Neural crest cell (in vitro differentiated cells): ENCODE measurements around the gene RPL37A. TPM values are rescaled to one million over a fixed set of nuclear protein-coding genes. Genes with fewer than 3 reads are reported as not detected.

ENCODE experiments used
- total RNA-seq: library from RNA; stranded (reverse); gene quantifications from 2 replicates; pipeline ENCODE4 v1.2.1, GENCODE V29; 2021

RPL37A gene
- total RNA-seq, 1 donor from 2014 or later = 3,339 TPM

Other genes with a start within 250 kb of the RPL37A start
- 0.86 and 1.2 TPM in 2 replicates for gene MARCHF4, start 126.4 kb upstream of the RPL37A start, total RNA-seq
- gene SMARCAL1, start 86.4 kb upstream of the RPL37A start, total RNA-seq = 30.5 and 30.6 TPM in 2 replicates
- 365 and 366 TPM in 2 replicates for gene IGFBP2, start 134.6 kb downstream of the RPL37A start, total RNA-seq
- 140 TPM in 2 replicates for gene IGFBP5, start 196.7 kb downstream of the RPL37A start, total RNA-seq